Measurements from ENCODE around the gene NRG3.

The NRG3 gene

GRCh38 chr10:82505009-82505408 lies 630.0 kb downstream of the NRG3 start:
- no peaks in the 10 kb centered on the region for H3K4me1 ChIP-seq (ENCODE audit: control insufficient read depth in 2 of 2, insufficient read depth in 2 of 2, low read length in 2 of 2)
- H3K36me3 ChIP-seq (ENCODE audit: control insufficient read depth in 2 of 2, insufficient read depth in 2 of 2, low read length in 2 of 2), result no peaks in the 10 kb centered on the region
- H3K4me3 ChIP-seq (ENCODE audit: low read length in 2 of 2), result no peak overlapping the region
- no peak overlapping the region for H3K9ac ChIP-seq (ENCODE audit: low read depth in 1 of 2, low read length in 2 of 2)
- H3K27me3 ChIP-seq (ENCODE audit: control insufficient read depth in 2 of 2, insufficient read depth in 2 of 2, low read length in 2 of 2), result no peaks in the 10 kb centered on the region
- no peaks in the 10 kb centered on the region for H3K9me3 ChIP-seq (ENCODE audit: control insufficient read depth in 2 of 2, low read length in 2 of 2)
- no peak overlapping the region for H3K27ac ChIP-seq (ENCODE audit: low read depth in 2 of 2, low read length in 2 of 2)

GRCh38 chr10:82506680-82507376 lies 631.8 kb downstream of the NRG3 start:
- Histone ChIP-seq H3K36me3 (ENCODE audit: control insufficient read depth in 2 of 2, insufficient read depth in 2 of 2, low read length in 2 of 2) (no peaks in the 10 kb centered on the region), H3K4me3 (ENCODE audit: low read length in 2 of 2) (no peak overlapping the region), H3K9ac (ENCODE audit: low read depth in 1 of 2, low read length in 2 of 2) (no peak overlapping the region), H3K27ac (ENCODE audit: low read depth in 2 of 2, low read length in 2 of 2) (no peak overlapping the region), H3K27me3 (ENCODE audit: control insufficient read depth in 2 of 2, insufficient read depth in 2 of 2, low read length in 2 of 2) (no peaks in the 10 kb centered on the region), H3K4me1 (ENCODE audit: control insufficient read depth in 2 of 2, insufficient read depth in 2 of 2, low read length in 2 of 2) (no peaks in the 10 kb centered on the region), H3K9me3 (ENCODE audit: control insufficient read depth in 2 of 2, low read length in 2 of 2) (no peaks in the 10 kb centered on the region)

- Histone ChIP-seq H3K27me3 (ENCODE audit: control insufficient read depth in 2 of 2, insufficient read depth in 2 of 2, low read length in 2 of 2) (no peaks in the 10 kb centered on the region), H3K9ac (ENCODE audit: low read depth in 1 of 2, low read length in 2 of 2) (no peak overlapping the region), H3K27ac (ENCODE audit: low read depth in 2 of 2, low read length in 2 of 2) (no peak overlapping the region), H3K4me3 (ENCODE audit: low read length in 2 of 2) (no peak overlapping the region), H3K9me3 (ENCODE audit: control insufficient read depth in 2 of 2, low read length in 2 of 2) (peaks cover 0 to 5% of the 10 kb centered on the region in 2 donors), H3K4me1 (ENCODE audit: control insufficient read depth in 2 of 2, insufficient read depth in 2 of 2, low read length in 2 of 2) (no peaks in the 10 kb centered on the region), H3K36me3 (ENCODE audit: control insufficient read depth in 2 of 2, insufficient read depth in 2 of 2, low read length in 2 of 2) (no peaks in the 10 kb centered on the region)
These were observed 640.3 kb downstream of the NRG3 start for GRCh38 chr10:82515256-82515655.

GRCh38 chr10:82529062-82529461 lies 654.1 kb downstream of the NRG3 start:
- Histone ChIP-seq H3K4me3 (ENCODE audit: low read length in 2 of 2) (no peak overlapping the region), H3K4me1 (ENCODE audit: control insufficient read depth in 2 of 2, insufficient read depth in 2 of 2, low read length in 2 of 2) (no peaks in the 10 kb centered on the region), H3K27me3 (ENCODE audit: control insufficient read depth in 2 of 2, insufficient read depth in 2 of 2, low read length in 2 of 2) (no peaks in the 10 kb centered on the region), H3K9me3 (ENCODE audit: control insufficient read depth in 2 of 2, low read length in 2 of 2) (no peaks in the 10 kb centered on the region), H3K27ac (ENCODE audit: low read depth in 2 of 2, low read length in 2 of 2) (no peak overlapping the region), H3K36me3 (ENCODE audit: control insufficient read depth in 2 of 2, insufficient read depth in 2 of 2, low read length in 2 of 2) (no peaks in the 10 kb centered on the region), H3K9ac (ENCODE audit: low read depth in 1 of 2, low read length in 2 of 2) (no peak overlapping the region)

- H3K4me3 ChIP-seq (ENCODE audit: low read length in 2 of 2), result no peak overlapping the region
- H3K9ac ChIP-seq (ENCODE audit: low read depth in 1 of 2, low read length in 2 of 2), result no peak overlapping the region
- H3K27me3 ChIP-seq (ENCODE audit: control insufficient read depth in 2 of 2, insufficient read depth in 2 of 2, low read length in 2 of 2), result no peaks in the 10 kb centered on the region
- H3K4me1 ChIP-seq (ENCODE audit: control insufficient read depth in 2 of 2, insufficient read depth in 2 of 2, low read length in 2 of 2), result no peaks in the 10 kb centered on the region
- H3K36me3 ChIP-seq (ENCODE audit: control insufficient read depth in 2 of 2, insufficient read depth in 2 of 2, low read length in 2 of 2), result no peaks in the 10 kb centered on the region
- no peak overlapping the region for H3K27ac ChIP-seq (ENCODE audit: low read depth in 2 of 2, low read length in 2 of 2)
- no peaks in the 10 kb centered on the region for H3K9me3 ChIP-seq (ENCODE audit: control insufficient read depth in 2 of 2, low read length in 2 of 2)
These were observed 660.5 kb downstream of the NRG3 start for GRCh38 chr10:82535457-82535856.

- Histone ChIP-seq H3K9ac (ENCODE audit: low read depth in 1 of 2, low read length in 2 of 2) (no peak overlapping the region), H3K27me3 (ENCODE audit: control insufficient read depth in 2 of 2, insufficient read depth in 2 of 2, low read length in 2 of 2) (no peaks in the 10 kb centered on the region), H3K9me3 (ENCODE audit: control insufficient read depth in 2 of 2, low read length in 2 of 2) (no peaks in the 10 kb centered on the region), H3K36me3 (ENCODE audit: control insufficient read depth in 2 of 2, insufficient read depth in 2 of 2, low read length in 2 of 2) (no peaks in the 10 kb centered on the region), H3K4me1 (ENCODE audit: control insufficient read depth in 2 of 2, insufficient read depth in 2 of 2, low read length in 2 of 2) (no peaks in the 10 kb centered on the region), H3K4me3 (ENCODE audit: low read length in 2 of 2) (no peak overlapping the region), H3K27ac (ENCODE audit: low read depth in 2 of 2, low read length in 2 of 2) (no peak overlapping the region)
These were observed 661.7 kb downstream of the NRG3 start for GRCh38 chr10:82536668-82537067.

GRCh38 chr10:82538272-82538671 lies 663.3 kb downstream of the NRG3 start:
- Histone ChIP-seq H3K4me3 (ENCODE audit: low read length in 2 of 2) (no peak overlapping the region), H3K27ac (ENCODE audit: low read depth in 2 of 2, low read length in 2 of 2) (no peak overlapping the region), H3K4me1 (ENCODE audit: control insufficient read depth in 2 of 2, insufficient read depth in 2 of 2, low read length in 2 of 2) (no peaks in the 10 kb centered on the region), H3K36me3 (ENCODE audit: control insufficient read depth in 2 of 2, insufficient read depth in 2 of 2, low read length in 2 of 2) (no peaks in the 10 kb centered on the region), H3K9me3 (ENCODE audit: control insufficient read depth in 2 of 2, low read length in 2 of 2) (no peaks in the 10 kb centered on the region), H3K9ac (ENCODE audit: low read depth in 1 of 2, low read length in 2 of 2) (no peak overlapping the region), H3K27me3 (ENCODE audit: control insufficient read depth in 2 of 2, insufficient read depth in 2 of 2, low read length in 2 of 2) (no peaks in the 10 kb centered on the region)

GRCh38 chr10:82543631-82544030 lies 668.6 kb downstream of the NRG3 start:
- Histone ChIP-seq H3K4me3 (ENCODE audit: low read length in 2 of 2) (no peak overlapping the region), H3K27ac (ENCODE audit: low read depth in 2 of 2, low read length in 2 of 2) (no peak overlapping the region), H3K27me3 (ENCODE audit: control insufficient read depth in 2 of 2, insufficient read depth in 2 of 2, low read length in 2 of 2) (no peaks in the 10 kb centered on the region), H3K4me1 (ENCODE audit: control insufficient read depth in 2 of 2, insufficient read depth in 2 of 2, low read length in 2 of 2) (no peaks in the 10 kb centered on the region), H3K9ac (ENCODE audit: low read depth in 1 of 2, low read length in 2 of 2) (no peak overlapping the region), H3K36me3 (ENCODE audit: control insufficient read depth in 2 of 2, insufficient read depth in 2 of 2, low read length in 2 of 2) (no peaks in the 10 kb centered on the region), H3K9me3 (ENCODE audit: control insufficient read depth in 2 of 2, low read length in 2 of 2) (no peaks in the 10 kb centered on the region)

GRCh38 chr10:82544377-82544776 lies 669.4 kb downstream of the NRG3 start:
- H3K4me3 ChIP-seq (ENCODE audit: low read length in 2 of 2), result no peak overlapping the region
- no peaks in the 10 kb centered on the region for H3K27me3 ChIP-seq (ENCODE audit: control insufficient read depth in 2 of 2, insufficient read depth in 2 of 2, low read length in 2 of 2)
- no peak overlapping the region for H3K27ac ChIP-seq (ENCODE audit: low read depth in 2 of 2, low read length in 2 of 2)
- H3K9ac ChIP-seq (ENCODE audit: low read depth in 1 of 2, low read length in 2 of 2), result no peak overlapping the region
- H3K4me1 ChIP-seq (ENCODE audit: control insufficient read depth in 2 of 2, insufficient read depth in 2 of 2, low read length in 2 of 2), result no peaks in the 10 kb centered on the region
- no peaks in the 10 kb centered on the region for H3K36me3 ChIP-seq (ENCODE audit: control insufficient read depth in 2 of 2, insufficient read depth in 2 of 2, low read length in 2 of 2)
- no peaks in the 10 kb centered on the region for H3K9me3 ChIP-seq (ENCODE audit: control insufficient read depth in 2 of 2, low read length in 2 of 2)

GRCh38 chr10:82551506-82551905 lies 676.5 kb downstream of the NRG3 start:
- Histone ChIP-seq H3K9me3 (ENCODE audit: control insufficient read depth in 2 of 2, low read length in 2 of 2) (no peaks in the 10 kb centered on the region), H3K9ac (ENCODE audit: low read depth in 1 of 2, low read length in 2 of 2) (no peak overlapping the region), H3K27ac (ENCODE audit: low read depth in 2 of 2, low read length in 2 of 2) (no peak overlapping the region), H3K4me3 (ENCODE audit: low read length in 2 of 2) (no peak overlapping the region), H3K4me1 (ENCODE audit: control insufficient read depth in 2 of 2, insufficient read depth in 2 of 2, low read length in 2 of 2) (no peaks in the 10 kb centered on the region), H3K27me3 (ENCODE audit: control insufficient read depth in 2 of 2, insufficient read depth in 2 of 2, low read length in 2 of 2) (no peaks in the 10 kb centered on the region), H3K36me3 (ENCODE audit: control insufficient read depth in 2 of 2, insufficient read depth in 2 of 2, low read length in 2 of 2) (no peaks in the 10 kb centered on the region)

- H3K27ac ChIP-seq (ENCODE audit: low read depth in 2 of 2, low read length in 2 of 2), result no peak overlapping the region
- no peaks in the 10 kb centered on the region for H3K9me3 ChIP-seq (ENCODE audit: control insufficient read depth in 2 of 2, low read length in 2 of 2)
- no peak overlapping the region for H3K4me3 ChIP-seq (ENCODE audit: low read length in 2 of 2)
- no peak overlapping the region for H3K9ac ChIP-seq (ENCODE audit: low read depth in 1 of 2, low read length in 2 of 2)
- H3K4me1 ChIP-seq (ENCODE audit: control insufficient read depth in 2 of 2, insufficient read depth in 2 of 2, low read length in 2 of 2), result no peaks in the 10 kb centered on the region
- no peaks in the 10 kb centered on the region for H3K27me3 ChIP-seq (ENCODE audit: control insufficient read depth in 2 of 2, insufficient read depth in 2 of 2, low read length in 2 of 2)
- no peaks in the 10 kb centered on the region for H3K36me3 ChIP-seq (ENCODE audit: control insufficient read depth in 2 of 2, insufficient read depth in 2 of 2, low read length in 2 of 2)
These were observed 677.3 kb downstream of the NRG3 start for GRCh38 chr10:82552267-82552666.
